IMR-90 (cell line): ENCODE results near the gene SLC27A4. TPM values are rescaled to one million over a fixed set of nuclear protein-coding genes. Genes with fewer than 3 reads are reported as not detected.

Experiments used
- ATAC-seq: fragments of 200-7000 bp; cut with Tn5 transposase; 2 replicates; pipeline ENCODE4 v1.9.1; 2020; ENCODE audit warnings: low read depth, mild to moderate bottlenecking, moderate library complexity
- BruUV-seq: library from RNA; stranded (reverse); fragments of 400-500 nt; replicated peaks from 2 replicates; lab custom pipeline; 2021; lab: Mats Ljungman, UMichigan
- CTCF ChIA-PET: fragments of 300-600 bp; formaldehyde crosslinking; extraction: SDS; loops from one replicate; lab custom pipeline; 2021; ENCODE audit warnings: antibody characterized with exemption; lab: Yijun Ruan, JAX
- POLR2A ChIA-PET: fragments of 300-600 bp; sonication (Branson Sonifier 250); formaldehyde crosslinking; loops from one replicate; lab custom pipeline; 2022; ENCODE audit warnings: antibody characterized with exemption; ENCODE audit not compliant: unreplicated experiment; lab: Charles Lee
- DNase-seq: peaks from one replicate; pipeline ENCODE4 v3.0.0; 2013
- H2AFZ ChIP-seq: replicated peaks from 2 replicates; pipeline ENCODE3; 2013; ENCODE audit warnings: low read length, mild to moderate bottlenecking; ENCODE audit not compliant: poor library complexity
- H2AK5ac ChIP-seq: 2 replicates; pipeline ENCODE4 v1.6.1; 2013; ENCODE audit warnings: low read depth, low read length, inconsistent platforms
- H2AK9ac ChIP-seq: replicated peaks from 2 replicates; pipeline ENCODE3; 2013; ENCODE audit warnings: mild to moderate bottlenecking, low read depth, low read length, moderate library complexity; ENCODE audit not compliant: poor library complexity
- H2BK120ac ChIP-seq: 2 replicates; pipeline ENCODE4 v1.6.1; 2013; ENCODE audit warnings: low read depth, low read length, inconsistent platforms
- H2BK15ac ChIP-seq: 3 replicates; pipeline ENCODE4 v1.6.1; 2013; ENCODE audit warnings: low read depth, low read length, inconsistent platforms
- H2BK20ac ChIP-seq: 2 replicates; pipeline ENCODE4 v1.6.1; 2013; ENCODE audit warnings: low read depth, mild to moderate bottlenecking, inconsistent platforms, low read length, moderate library complexity
- H2BK5ac ChIP-seq: 2 replicates; pipeline ENCODE4 v1.6.1; 2013; ENCODE audit warnings: mild to moderate bottlenecking, low read depth, low read length, inconsistent platforms; ENCODE audit not compliant: poor library complexity, severe bottlenecking
- H3K14ac ChIP-seq: replicated peaks from 2 replicates; pipeline ENCODE4 v1.6.1; 2013; ENCODE audit warnings: low read depth, low read length, inconsistent platforms
- H3K18ac ChIP-seq: 2 replicates; pipeline ENCODE4 v1.6.1; 2013; ENCODE audit warnings: low read depth, low read length, control low read depth
- H3K23ac ChIP-seq: 2 replicates; pipeline ENCODE4 v1.6.1; 2013; ENCODE audit warnings: low read depth, low read length, inconsistent platforms
- H3K27ac ChIP-seq: 2 replicates; pipeline ENCODE4 v1.5.1; 2013; ENCODE audit warnings: mild to moderate bottlenecking, control low read depth, low read length; ENCODE audit not compliant: insufficient read depth
- H3K27me3 ChIP-seq: 2 replicates; pipeline ENCODE4 v1.6.1; 2013; ENCODE audit warnings: low read length; ENCODE audit not compliant: control insufficient read depth, insufficient read depth
- H3K36me3 ChIP-seq: 2 replicates; pipeline ENCODE4 v1.6.1; 2013; ENCODE audit warnings: low read length, mixed read lengths; ENCODE audit not compliant: control insufficient read depth, insufficient read depth
- H3K4ac ChIP-seq: 2 replicates; pipeline ENCODE4 v1.6.1; 2013; ENCODE audit warnings: low read depth, low read length, inconsistent platforms
- H3K4me1 ChIP-seq: 2 replicates; pipeline ENCODE4 v1.6.1; 2013; ENCODE audit warnings: low read length, mixed read lengths; ENCODE audit not compliant: control insufficient read depth, insufficient read depth
- H3K4me2 ChIP-seq: 2 replicates; pipeline ENCODE4 v1.6.1; 2013; ENCODE audit warnings: low read depth, mild to moderate bottlenecking, control low read depth, low read length, moderate library complexity
- H3K4me3 ChIP-seq: 2 replicates; pipeline ENCODE4 v1.5.1; 2013; ENCODE audit warnings: low read depth, mild to moderate bottlenecking, control low read depth, low read length, moderate library complexity; ENCODE audit not compliant: insufficient read depth
- H3K56ac ChIP-seq: 2 replicates; pipeline ENCODE4 v1.6.1; 2013; ENCODE audit warnings: low read length, inconsistent platforms; ENCODE audit not compliant: insufficient read depth; ENCODE audit errors: extremely low read depth
- H3K79me1 ChIP-seq, 2 experiments: 2 replicates each; pipeline ENCODE4 v1.6.1; 2013; ENCODE audit warnings: low read length in 2 of 2, inconsistent platforms in 1 of 2, low read depth in 1 of 2
- H3K9ac ChIP-seq: 2 replicates; pipeline ENCODE4 v1.6.1; 2013; ENCODE audit warnings: low read depth, low read length, control low read depth
- H3K9me1 ChIP-seq: 2 replicates; pipeline ENCODE4 v1.6.1; 2013; ENCODE audit warnings: low read length, inconsistent platforms; ENCODE audit not compliant: insufficient read depth
- H3K9me3 ChIP-seq: 2 replicates; pipeline ENCODE4 v1.6.1; 2013; ENCODE audit warnings: low read length; ENCODE audit not compliant: control insufficient read depth, insufficient read depth
- H4K20me1 ChIP-seq: 2 replicates; pipeline ENCODE4 v1.6.1; 2013; ENCODE audit warnings: low read length, inconsistent platforms; ENCODE audit not compliant: insufficient read depth
- H4K5ac ChIP-seq: 2 replicates; pipeline ENCODE4 v1.6.1; 2013; ENCODE audit warnings: mild to moderate bottlenecking, low read depth, low read length, control low read depth
- H4K8ac ChIP-seq, 2 experiments: 2 replicates each; pipeline ENCODE4 v1.6.1; 2013; ENCODE audit warnings: low read depth in 2 of 2, low read length in 2 of 2, control low read depth in 1 of 2, inconsistent platforms in 1 of 2
- H4K91ac ChIP-seq: 2 replicates; pipeline ENCODE4 v1.6.1; 2013; ENCODE audit warnings: low read depth, low read length, inconsistent platforms; ENCODE audit not compliant: insufficient read depth
- ELK1 ChIP-seq: fragments of 150-350 bp; IDR thresholded peaks from 2 replicates; pipeline ENCODE4 v1.6.1; 2016; ENCODE audit warnings: low read depth, mild to moderate bottlenecking, low read length, moderate library complexity, borderline replicate concordance
- FOS ChIP-seq: fragments of 150-350 bp; IDR thresholded peaks from 2 replicates; pipeline ENCODE4 v1.6.1; 2016; ENCODE audit warnings: low read depth, low read length
- MAZ ChIP-seq: IDR thresholded peaks from 2 replicates; pipeline ENCODE4 v1.6.1; 2012; ENCODE audit warnings: low read depth, mild to moderate bottlenecking, low read length, improper control_type of control experiment, moderate library complexity, borderline replicate concordance
- NFE2L2 ChIP-seq: fragments of 150-350 bp; IDR thresholded peaks from 2 replicates; pipeline ENCODE4 v1.6.1; 2016; ENCODE audit warnings: low read depth, mild to moderate bottlenecking, low read length
- POLR2A ChIP-seq: IDR thresholded peaks from 2 replicates; pipeline ENCODE4 v1.6.1; 2012; ENCODE audit warnings: mild to moderate bottlenecking, low read depth, low read length
- RAD21 ChIP-seq: IDR thresholded peaks from 2 replicates; pipeline ENCODE4 v1.6.1; 2012; ENCODE audit warnings: low read length, improper control_type of control experiment
- WGBS, 2 experiments: methylation state at CpG; one replicate each; pipeline versions ENCODE4 v1.1.5 to v1.1.7; 2013; ENCODE audit warnings: missing lambda C conversion rate in 2 of 2; ENCODE audit not compliant: insufficient read length in 1 of 2; ENCODE audit errors: extremely low coverage in 2 of 2; 5-methylcytosine and 5-hydroxymethylcytosine counted together
- dilution Hi-C: fragments of 300-500 bp; cut with HindIII; formaldehyde crosslinking; loops from one replicate; pipeline ENCODE4 v1.14.3; 2018; ENCODE audit warnings: low sequenced_read_pairs; ENCODE audit not compliant: unreplicated experiment
- in situ Hi-C: fragments of 300-500 bp; cut with MboI; formaldehyde crosslinking; loops from 3 replicates; pipeline ENCODE4 v1.14.3; 2019; ENCODE audit warnings: low sequenced_read_pairs, inconsistent platforms, mixed read lengths
- intact Hi-C: fragments of 100-400 bp; cut with micrococcal nuclease; formaldehyde crosslinking; loops from 2 replicates; pipeline ENCODE4 v1.10.0; 2022
- polyA plus RNA-seq, 3 experiments: library from polyadenylated mRNA; depleted of rRNA; stranded (reverse); fragments of >200 nt; gene quantifications; 2 replicates each; pipeline ENCODE4 v1.2.3, GENCODE V29; 2012; ENCODE audit warnings: low replicate concordance in 1 of 3
- total RNA-seq: library from RNA; depleted of rRNA; stranded (reverse); fragments of >200 nt; gene quantifications from 2 replicates; pipeline ENCODE4 v1.2.3, GENCODE V29; 2012

SLC27A4 gene
- total and polyA plus RNA-seq, 2 of the 4 experiments (the other 2 are of a cell fraction): 9.7 to 13.7 TPM

- WGBS, 2 experiments: no CpG with 5 or more reads among the region's 2 CpGs
- Histone ChIP-seq H4K91ac (no peak overlapping the region), H3K9ac (no peak overlapping the region), H3K4me3 (no peak overlapping the region), H2AFZ (no peak overlapping the region), H4K8ac (no peak overlapping the region), H3K4me2 (no peak overlapping the region), H2BK120ac (no peak overlapping the region), H3K79me1 (peaks cover 4 to 8% of the 10 kb centered on the region in 2 experiments; a peak in 2 of 4 replicates), H2AK9ac (no peak overlapping the region), H3K9me1 (no peaks in the 10 kb centered on the region), H3K18ac (no peak overlapping the region), H4K5ac (no peak overlapping the region), H3K4ac (no peak overlapping the region), H3K36me3 (peaks cover 51% of the 10 kb centered on the region), H3K23ac (no peak overlapping the region), H3K56ac (no peak overlapping the region), H3K27me3 (no peaks in the 10 kb centered on the region), H3K4me1 (no peaks in the 10 kb centered on the region), H2AK5ac (no peak overlapping the region), H3K14ac (no peak overlapping the region), H2BK20ac (no peak overlapping the region), H4K20me1 (no peaks in the 10 kb centered on the region), H3K27ac (no peak overlapping the region), H2BK5ac (no peak overlapping the region), H2BK15ac (no peak overlapping the region), H3K9me3 (no peaks in the 10 kb centered on the region)
- TF ChIP-seq POLR2A (no peak), RAD21 (no peak), FOS (no peak), ELK1 (no peak), MAZ (no peak), NFE2L2 (no peak)
- no peak for ATAC-seq
- in situ Hi-C loops (no loop called here), dilution Hi-C loops (no loop called here), intact Hi-C loops (no loop called here)
- DNase-seq: no peak
- ChIA-PET POLR2A (no interaction called here), CTCF (no interaction called here)
- no TSS peak for BruUV-seq
Observed at GRCh38 chr9:128349125-128349524, 8.8 kb downstream of the SLC27A4 start.
